HepG2 (cell line): Measurements from ENCODE around the gene MYO5A. TPM values are rescaled to one million over a fixed set of nuclear protein-coding genes. Genes with fewer than 3 reads are reported as not detected.
"Not testable (repeated sequence)": the region's sequence is repeated elsewhere in the genome, so short reads cannot be mapped to it uniquely, and the experiment has no call there.

Source experiments
- ATAC-seq: fragments of 200-7000 bp; cut with Tn5 transposase; 3 replicates; pipeline ENCODE4 v1.9.1; 2020; ENCODE audit warnings: mild to moderate bottlenecking, moderate library complexity
- BruUV-seq: library from RNA; stranded (reverse); fragments of 400-500 nt; replicated peaks from 2 replicates; lab custom pipeline; 2021; lab: Mats Ljungman, UMichigan
- CTCF ChIA-PET: fragments of 300-600 bp; formaldehyde crosslinking; extraction: SDS; loops from one replicate; lab custom pipeline; 2021; ENCODE audit warnings: low total read pairs, inconsistent platforms, low intra/inter-chr PET ratio; lab: Yijun Ruan, JAX
- POLR2A ChIA-PET: fragments of 350-600 bp; sonication (Branson Sonifier 250); formaldehyde crosslinking; loops from one replicate; lab custom pipeline; 2020; ENCODE audit warnings: antibody characterized with exemption, inconsistent platforms; lab: Yijun Ruan, JAX
- DNase-seq: peaks from one replicate; pipeline ENCODE4 v3.0.0-alpha.2; 2015; ENCODE audit warnings: low spot score
- FAIRE-seq: peaks from 3 replicates; lab custom pipeline; 2011; peaks lifted over from hg19 to GRCh38; lab: Jason Lieb, UNC
- H2AFZ ChIP-seq: one replicate; pipeline ENCODE4 v1.6.1; 2011; ENCODE audit warnings: low read length, inconsistent platforms
- H3K27ac ChIP-seq: fragments of 300-600 bp; 3 replicates; pipeline ENCODE4 v1.8.0; 2011; ENCODE audit warnings: mixed run types, mild to moderate bottlenecking, mixed read lengths, low read length, inconsistent platforms; ENCODE audit not compliant: insufficient read depth; ENCODE audit errors: extremely low read length
- H3K27me3 ChIP-seq, 2 experiments: fragments of 200-600 bp in 1 of 2; 2 replicates in 1 of 2; 3 replicates in 1 of 2; pipeline versions ENCODE4 v1.6.0 to v1.8.0; 2011; ENCODE audit warnings: low read length in 2 of 2, mild to moderate bottlenecking in 2 of 2, moderate library complexity in 2 of 2, inconsistent platforms in 1 of 2; ENCODE audit not compliant: insufficient read depth in 2 of 2, control insufficient read depth in 1 of 2
- H3K36me3 ChIP-seq, 2 experiments: fragments of 200-600 bp in 1 of 2; replicated peaks in 1 of 2; 2 replicates in 1 of 2; 3 replicates in 1 of 2; pipeline versions ENCODE4 v1.5.1 to v1.8.0; 2011; ENCODE audit warnings: low read length in 2 of 2, inconsistent platforms in 1 of 2; ENCODE audit not compliant: insufficient read depth in 2 of 2, control insufficient read depth in 1 of 2
- H3K4me1 ChIP-seq: 2 replicates; pipeline ENCODE4 v1.5.1; 2012; ENCODE audit warnings: low read length, inconsistent platforms; ENCODE audit not compliant: insufficient read depth
- H3K4me2 ChIP-seq: 2 replicates; pipeline ENCODE4 v1.6.0; 2011; ENCODE audit warnings: low read depth, low read length, inconsistent platforms
- H3K4me3 ChIP-seq, 3 experiments: fragments of 200-600 bp in 1 of 3; sonication (generic), shearing (Covaris generic) in 1 of 3; replicated peaks in 1 of 3; 2 replicates each; pipeline ENCODE4 v1.5.1; 2011 to 2016; ENCODE audit warnings: low read length in 3 of 3, inconsistent platforms in 2 of 3, low read depth in 2 of 3, mild to moderate bottlenecking in 2 of 3, control low read depth in 1 of 3, mixed read lengths in 1 of 3; ENCODE audit not compliant: insufficient read depth in 1 of 3
- H3K79me2 ChIP-seq: one replicate; pipeline ENCODE4 v1.6.1; 2011; ENCODE audit warnings: low read length, inconsistent platforms; ENCODE audit not compliant: insufficient read depth
- H3K9ac ChIP-seq: 2 replicates; pipeline ENCODE4 v1.6.0; 2011; ENCODE audit warnings: mild to moderate bottlenecking, low read depth, low read length, inconsistent platforms; ENCODE audit not compliant: insufficient read depth
- H3K9me3 ChIP-seq: 2 replicates; pipeline ENCODE4 v1.5.1; 2012; ENCODE audit warnings: mild to moderate bottlenecking, low read length
- H4K20me1 ChIP-seq: 2 replicates; pipeline ENCODE4 v1.6.0; 2011; ENCODE audit warnings: inconsistent platforms, mild to moderate bottlenecking, low read length, moderate library complexity; ENCODE audit not compliant: insufficient read depth
- BHLHE40 ChIP-seq: IDR thresholded peaks from 2 replicates; pipeline ENCODE4 v1.6.1; 2011; ENCODE audit warnings: low read length, improper control_type of control experiment
- EHMT2 ChIP-seq: fragments of 200-600 bp; sonication (generic); IDR thresholded peaks from 2 replicates; pipeline ENCODE4 v1.7.0; 2017; ENCODE audit warnings: antibody characterized with exemption, low read depth, low read length, borderline replicate concordance
- FIP1L1 ChIP-seq: fragments of 200-400 bp; formaldehyde crosslinking; IDR thresholded peaks from 2 replicates; pipeline ENCODE4 v1.6.1; 2018; ENCODE audit warnings: low read depth, mild to moderate bottlenecking, low read length, moderate library complexity, borderline replicate concordance; ENCODE audit not compliant: insufficient read depth
- FOXA1 ChIP-seq, 2 experiments: fragments of 450-650 bp in 1 of 2; sonication (generic) in 1 of 2; formaldehyde crosslinking in 1 of 2; IDR thresholded peaks; 2 replicates each; pipeline versions ENCODE4 v1.4.0 to v1.6.1; 2016 to 2020; ENCODE audit warnings: missing genetic modification reagents in 1 of 2
- MAFK ChIP-seq, 2 experiments: IDR thresholded peaks in 1 of 2; conservative IDR thresholded peaks in 1 of 2; 2 replicates each; pipeline ENCODE4 v1.6.1; 2011; ENCODE audit warnings: improper control_type of control experiment in 2 of 2, low read length in 2 of 2
- MATR3 ChIP-seq: sonication (generic); formaldehyde crosslinking; IDR thresholded peaks from 2 replicates; pipeline ENCODE4 v1.4.0; 2020; ENCODE audit warnings: missing genetic modification reagents
- MIXL1 ChIP-seq: IDR thresholded peaks from 2 replicates; pipeline ENCODE4 v1.6.1; 2016
- NBN ChIP-seq: fragments of 450-650 bp; conservative IDR thresholded peaks from 2 replicates; pipeline ENCODE4 v1.6.1; 2017
- NFKB2 ChIP-seq: sonication (generic); formaldehyde crosslinking; IDR thresholded peaks from 2 replicates; pipeline ENCODE4 v1.4.0; 2020; ENCODE audit warnings: missing genetic modification reagents, borderline replicate concordance
- PHF20 ChIP-seq: sonication (generic); formaldehyde crosslinking; IDR thresholded peaks from 2 replicates; pipeline ENCODE4 v1.5.0; 2020; ENCODE audit warnings: mild to moderate bottlenecking, missing genetic modification reagents
- PHF8 ChIP-seq: sonication (generic); formaldehyde crosslinking; IDR thresholded peaks from 2 replicates; pipeline ENCODE4 v1.5.0; 2020; ENCODE audit warnings: missing genetic modification reagents
- POLR2G ChIP-seq: fragments of 200-400 bp; formaldehyde crosslinking; IDR thresholded peaks from 2 replicates; pipeline ENCODE4 v1.6.1; 2018; ENCODE audit warnings: mild to moderate bottlenecking, low read depth, low read length, moderate library complexity
- ZNF224 ChIP-seq: sonication (generic); formaldehyde crosslinking; IDR thresholded peaks from 2 replicates; pipeline ENCODE4 v1.5.0; 2020; ENCODE audit warnings: mild to moderate bottlenecking, missing genetic modification reagents
- ZNF644 ChIP-seq: IDR thresholded peaks from 2 replicates; pipeline ENCODE4 v1.6.1; 2016; ENCODE audit warnings: low read depth
- ZNF660 ChIP-seq: sonication (generic); formaldehyde crosslinking; IDR thresholded peaks from 2 replicates; pipeline ENCODE4 v1.5.1; 2020; ENCODE audit warnings: mild to moderate bottlenecking, low read depth, missing genetic modification reagents, borderline replicate concordance
- ZNF746 ChIP-seq: sonication (generic); formaldehyde crosslinking; IDR thresholded peaks from 2 replicates; pipeline ENCODE4 v1.8.0; 2022; ENCODE audit warnings: mild to moderate bottlenecking, missing genetic modification reagents
- ZNF768 ChIP-seq: sonication (generic); formaldehyde crosslinking; IDR thresholded peaks from 2 replicates; pipeline ENCODE4 v1.4.0; 2020; ENCODE audit warnings: missing genetic modification reagents
- WGBS: methylation state at CpG from one replicate; pipeline ENCODE4 v1.1.6; 2017; ENCODE audit warnings: low lambda C conversion rate; 5-methylcytosine and 5-hydroxymethylcytosine counted together
- in situ Hi-C: cut with HindIII; loops from 2 replicates; pipeline ENCODE4 v1.10.0; 2017; ENCODE audit warnings: low pct_unique_long_range_greater_than_20kb; ENCODE audit not compliant: extremely low pct_ligation_motif_present
- intact Hi-C: fragments of 100-400 bp; cut with micrococcal nuclease; formaldehyde crosslinking; loops from one replicate; pipeline ENCODE4 v1.10.0; 2022; ENCODE audit not compliant: unreplicated experiment
- polyA plus RNA-seq, 8 experiments: library from polyadenylated mRNA; depleted of rRNA in 3 of 8; stranded (reverse) in 7 of 8; unstranded in 1 of 8; fragments of >200 nt; fragmentation: Illumina TruSeq in 4 of 8; extraction: Trizol in 4 of 8; gene quantifications; 2 replicates each; pipeline versions ENCODE4 v1.2.1 to v1.2.3, GENCODE V29; 2011 to 2016; ENCODE audit warnings: low read depth in 4 of 8, missing spikeins in 1 of 8, mixed read lengths in 1 of 8; ENCODE audit not compliant: insufficient read depth in 1 of 8
- total RNA-seq, 5 experiments: library from RNA; depleted of rRNA; stranded (reverse); fragments of >200 nt; fragmentation: Illumina TruSeq; extraction: Trizol; gene quantifications; 2 replicates each; pipeline ENCODE4 v1.2.3, GENCODE V29; 2016; ENCODE audit warnings: low read depth in 1 of 5
- TF ChIP-seq, protein P1 (sequence below): sonication (generic); formaldehyde crosslinking; IDR thresholded peaks from 2 replicates; pipeline ENCODE4 v1.5.0; 2020; ENCODE audit warnings: missing genetic modification reagents, mild to moderate bottlenecking, borderline replicate concordance
- TF ChIP-seq, protein P2 (sequence below): sonication (generic); formaldehyde crosslinking; IDR thresholded peaks from 2 replicates; pipeline ENCODE4 v1.8.0; 2022; ENCODE audit warnings: missing genetic modification reagents, mild to moderate bottlenecking, inconsistent platforms, borderline replicate concordance

The MYO5A gene
- total and polyA plus RNA-seq, 2 of the 13 experiments (the other 11 are each of a cell fraction or from before 2014, with no cell fraction given): 2.8 to 4.8 TPM

DNA sequence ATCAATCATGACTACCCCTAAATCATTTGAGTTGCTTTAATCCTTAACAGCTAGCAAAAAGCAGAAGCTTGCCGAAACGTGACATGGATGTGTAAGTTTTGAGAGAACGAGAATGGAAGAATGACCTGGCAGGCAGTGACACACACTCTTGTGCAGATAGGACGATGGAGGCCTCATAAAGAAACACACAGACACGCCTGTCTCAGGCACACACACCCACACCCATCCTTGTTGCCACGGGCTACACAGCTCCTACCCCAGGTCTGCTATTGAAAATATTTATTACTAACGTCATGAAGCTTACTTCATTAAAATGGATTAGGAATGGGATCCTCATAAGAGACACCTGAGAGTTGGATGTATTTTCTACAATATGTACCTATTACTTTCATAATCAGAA is 241.6 kb downstream of the MYO5A start:
- POLR2A ChIA-PET: interaction anchor here (1.2 kb wide), 1 partner anchor 9 kb away, joined by 3 read pairs; the partner anchor contains the start of gene MYO5C
- H3K9me3 ChIP-seq: no peaks in the 10 kb centered on the region
- peaks cover 0 to 4% of the 10 kb centered on the region in 2 experiments; a peak in 1 of 5 replicates for H3K36me3 ChIP-seq
- peak overlapping the region; percentile 9; the same call in 1 of the 2 replicates for H3K9ac ChIP-seq
- in situ Hi-C loops: no loop called here
- TF ChIP-seq NBN (no peak), POLR2G (no peak), NFKB2 (no peak), MIXL1 (no peak), ZNF660 (CRISPR knock-in tag) (no peak), PHF20 (CRISPR knock-in tag) (no peak), ZNF768 (CRISPR knock-in tag) (no peak), PHF8 (CRISPR knock-in tag) (no peak), FIP1L1 (no peak), ZNF224 (CRISPR knock-in tag) (no peak), BHLHE40 (no peak), MAFK (conservative IDR thresholded peaks at IDR 0.05 in 1 of 2, IDR thresholded peaks at IDR 0.05 in 1 of 2; ENCODE audit: low read length in 2 of 2) (no peak), ZNF644 (CRISPR knock-in tag) (no peak), EHMT2 (no peak), ZNF746 (no peak), MATR3 (CRISPR knock-in tag) (no peak), FOXA1 (IDR thresholded peaks at IDR 0.05) (no peak), FOXA1 (CRISPR knock-in tag; IDR thresholded peaks at IDR 0.05) (no peak)
- TF ChIP-seq, protein P1, sequence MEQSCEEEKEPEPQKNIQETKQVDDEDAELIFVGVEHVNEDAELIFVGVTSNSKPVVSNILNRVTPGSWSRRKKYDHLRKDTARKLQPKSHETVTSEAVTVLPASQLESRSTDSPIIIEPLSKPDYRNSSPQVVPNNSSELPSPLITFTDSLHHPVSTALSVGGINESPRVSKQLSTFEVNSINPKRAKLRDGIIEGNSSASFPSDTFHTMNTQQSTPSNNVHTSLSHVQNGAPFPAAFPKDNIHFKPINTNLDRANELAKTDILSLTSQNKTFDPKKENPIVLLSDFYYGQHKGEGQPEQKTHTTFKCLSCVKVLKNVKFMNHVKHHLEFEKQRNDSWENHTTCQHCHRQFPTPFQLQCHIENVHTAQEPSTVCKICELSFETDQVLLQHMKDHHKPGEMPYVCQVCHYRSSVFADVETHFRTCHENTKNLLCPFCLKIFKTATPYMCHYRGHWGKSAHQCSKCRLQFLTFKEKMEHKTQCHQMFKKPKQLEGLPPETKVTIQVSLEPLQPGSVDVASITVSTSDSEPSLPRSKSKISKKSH (CRISPR knock-in tag): no peak
- TF ChIP-seq, protein P2, sequence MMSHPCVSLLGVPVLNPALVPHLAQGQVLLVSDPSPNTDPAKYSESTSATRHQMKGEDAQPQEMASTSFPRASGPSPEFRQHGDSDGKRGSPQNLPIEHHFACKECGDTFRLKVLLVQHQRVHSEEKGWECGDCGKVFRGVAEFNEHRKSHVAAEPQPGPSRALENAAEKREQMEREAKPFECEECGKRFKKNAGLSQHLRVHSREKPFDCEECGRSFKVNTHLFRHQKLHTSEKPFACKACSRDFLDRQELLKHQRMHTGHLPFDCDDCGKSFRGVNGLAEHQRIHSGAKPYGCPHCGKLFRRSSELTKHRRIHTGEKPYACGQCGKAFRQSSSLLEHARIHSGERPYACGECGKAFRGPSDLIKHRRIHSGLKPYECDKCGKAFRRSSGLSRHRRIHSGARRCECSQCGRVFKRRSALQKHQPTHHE (CRISPR knock-in tag): no peak
- TF ChIP-seq, all 625 proteins: peak for 0
- Histone ChIP-seq H3K27me3 (no peaks in the 10 kb centered on the region), H3K79me2 (peaks cover 24% of the 10 kb centered on the region), H3K4me2 (peak overlapping the region; percentile 79), H3K27ac (peak overlapping the region; percentile 92), H3K4me1 (peaks cover 62% of the 10 kb centered on the region), H3K4me3 (peak overlapping the region in 2 of 3 experiments; percentile 40 to 57; a peak in 1 of 6 replicates), H2AFZ (no peak overlapping the region), H4K20me1 (no peaks in the 10 kb centered on the region)
- intact Hi-C loops: no loop called here
- DNase-seq (no peak), ATAC-seq (no peak), FAIRE-seq (no peak)
- WGBS: 83% methylated on average over 7 of the region's 7 CpGs
- no TSS peak for BruUV-seq
- CTCF ChIA-PET: no interaction called here

DNA sequence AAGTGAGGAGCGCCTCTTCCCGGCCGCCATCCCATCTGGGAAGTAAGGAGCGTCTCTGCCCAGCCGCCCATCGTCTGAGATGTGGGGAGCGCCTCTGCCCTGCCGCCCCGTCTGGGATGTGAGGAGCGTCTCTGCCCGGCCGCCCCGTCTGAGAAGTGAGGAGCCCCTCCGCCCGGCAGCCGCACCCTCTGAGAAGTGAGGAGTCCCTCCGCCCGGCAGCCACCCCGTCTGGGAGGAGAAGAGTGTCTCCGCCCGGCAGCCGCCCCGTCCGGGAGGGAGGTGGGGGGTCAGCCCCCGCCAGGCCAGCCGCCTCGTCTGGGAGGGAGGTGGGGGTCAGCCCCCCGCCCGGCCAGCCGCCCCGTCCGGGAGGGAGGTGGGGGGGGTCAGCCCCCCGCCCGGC is 242.7 kb downstream of the MYO5A start:
- DNase-seq, BruUV-seq, H3K36me3 ChIP-seq, intact Hi-C loops, FAIRE-seq, H3K9ac ChIP-seq, H3K27ac ChIP-seq, POLR2A ChIA-PET, ATAC-seq, H3K9me3 ChIP-seq, CTCF ChIA-PET, in situ Hi-C loops, H3K27me3 ChIP-seq, H3K4me2 ChIP-seq, H2AFZ ChIP-seq, H3K4me3 ChIP-seq, H4K20me1 ChIP-seq: not testable (repeated sequence)
- Histone ChIP-seq H3K4me1 (peaks cover 67% of the 10 kb centered on the region), H3K79me2 (peaks cover 19% of the 10 kb centered on the region)
- WGBS: no CpG with 5 or more reads among the region's 34 CpGs
